A673 (cell line): ENCODE measurements around the gene HGF.

Source experiments
- CTCF ChIP-seq: fragments of 300-800, 200-600 bp; sonication (generic); conservative IDR thresholded peaks from 2 replicates; pipeline ENCODE4 v1.5.1; 2017; ENCODE audit warnings: low read depth, mild to moderate bottlenecking, antibody characterized with exemption, low read length, moderate library complexity, mixed read lengths
- EZH2 ChIP-seq: fragments of 200-600 bp; sonication (generic); IDR thresholded peaks from 2 replicates; pipeline ENCODE4 v1.6.1; 2017; ENCODE audit warnings: borderline replicate concordance, low read depth, mild to moderate bottlenecking, mixed read lengths, antibody characterized with exemption, low read length; ENCODE audit not compliant: poor library complexity, severe bottlenecking

- TF ChIP-seq CTCF (no peak), EZH2 (no peak)
These were observed 9.9 kb upstream of the HGF start for GRCh38 chr7:81779706-81780105.
